Neural cell (in vitro differentiated cells): ENCODE data around the gene DLK1.

Experiments
- CTCF ChIP-seq: fragments of 450-650 bp; IDR thresholded peaks from 2 replicates; pipeline ENCODE4 v1.5.1; 2014; ENCODE audit warnings: antibody characterized with exemption, mild to moderate bottlenecking, moderate library complexity; ENCODE audit not compliant: poor library complexity, severe bottlenecking
- POLR2AphosphoS5 ChIP-seq: IDR thresholded peaks from 2 replicates; pipeline ENCODE4 v1.6.1; 2012
- REST ChIP-seq: IDR thresholded peaks from 2 replicates; pipeline ENCODE4 v1.6.1; 2012; ENCODE audit warnings: borderline replicate concordance
- SMC3 ChIP-seq: fragments of 450-650 bp; conservative IDR thresholded peaks from 2 replicates; pipeline ENCODE4 v1.6.1; 2014; ENCODE audit warnings: antibody characterized with exemption, mild to moderate bottlenecking, moderate library complexity; ENCODE audit not compliant: poor library complexity

- peak; percentile 1 for TF ChIP-seq CTCF
- no peak for TF ChIP-seq REST
- peak; percentile 26 for TF ChIP-seq SMC3
- no peak for TF ChIP-seq POLR2AphosphoS5
Measured at GRCh38 chr14:100727086-100727872, 587 bp downstream of the DLK1 start.
